ENCODE results near the gene ADAM11.

ADAM11 gene

DNA sequence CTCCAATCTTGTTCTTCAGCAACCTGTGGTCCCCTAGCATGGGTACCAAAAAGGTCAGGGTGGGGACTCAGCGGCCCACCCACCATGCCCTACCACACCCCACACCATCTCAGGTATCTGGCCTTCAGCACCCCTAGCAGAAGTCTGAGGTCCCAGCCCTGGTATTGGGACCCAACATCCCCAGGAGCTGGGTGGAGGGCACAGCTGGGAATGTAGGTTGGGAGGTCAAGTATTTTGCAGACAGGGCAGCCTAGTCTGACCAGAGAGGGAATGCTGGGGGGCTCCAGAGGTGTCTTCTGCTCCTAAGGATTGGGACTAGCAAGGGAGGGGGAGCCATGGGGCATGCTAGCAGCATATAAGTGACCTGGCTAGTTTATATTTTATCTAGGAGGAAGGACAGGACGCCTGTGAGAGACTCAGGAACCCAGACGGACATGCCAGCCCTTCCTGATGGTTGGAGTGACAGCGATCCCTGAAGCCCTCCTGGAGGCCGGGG is 822 bp upstream of the ADAM11 start:
- DNase-seq, result no peak

DNA sequence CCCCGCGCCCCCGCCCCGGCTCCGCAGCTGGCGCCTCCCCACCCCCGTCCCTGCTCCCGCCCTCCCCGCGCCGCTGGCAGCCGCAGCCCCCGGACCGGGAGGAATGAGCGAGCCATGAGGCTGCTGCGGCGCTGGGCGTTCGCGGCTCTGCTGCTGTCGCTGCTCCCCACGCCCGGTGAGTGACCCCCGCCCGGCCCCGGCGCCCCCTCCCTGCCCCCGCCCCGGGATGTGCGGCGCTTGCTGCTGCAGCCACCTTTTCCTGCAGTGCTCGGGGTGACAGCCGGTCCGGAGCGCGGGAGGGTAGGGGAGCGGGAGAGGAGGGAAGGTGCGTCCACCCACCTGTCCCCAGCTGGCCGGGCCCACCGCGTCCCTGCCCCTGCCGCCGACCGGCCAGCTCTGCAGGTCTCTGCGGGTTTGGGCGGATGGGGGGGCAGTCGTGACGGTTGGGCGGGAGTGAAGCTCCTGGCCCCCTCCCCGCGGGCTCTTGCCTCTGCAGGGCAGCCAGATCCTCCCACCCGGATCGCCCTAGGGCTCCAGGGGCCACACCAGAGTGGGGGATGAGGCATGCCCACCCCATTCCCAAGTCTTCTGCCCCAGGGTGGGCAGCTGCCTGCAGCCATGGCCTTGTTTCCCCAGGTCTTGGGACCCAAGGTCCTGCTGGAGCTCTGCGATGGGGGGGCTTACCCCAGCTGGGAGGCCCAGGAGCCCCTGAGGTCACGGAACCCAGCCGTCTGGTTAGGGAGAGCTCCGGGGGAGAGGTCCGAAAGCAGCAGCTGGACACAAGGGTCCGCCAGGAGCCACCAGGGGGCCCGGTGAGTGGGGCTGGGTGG is 513 bp downstream of the ADAM11 start:
- DNase-seq, result no peak

GRCh38 chr17:44759916-44760243 is 1.1 kb downstream of the ADAM11 start:
- no peak for DNase-seq

DNA sequence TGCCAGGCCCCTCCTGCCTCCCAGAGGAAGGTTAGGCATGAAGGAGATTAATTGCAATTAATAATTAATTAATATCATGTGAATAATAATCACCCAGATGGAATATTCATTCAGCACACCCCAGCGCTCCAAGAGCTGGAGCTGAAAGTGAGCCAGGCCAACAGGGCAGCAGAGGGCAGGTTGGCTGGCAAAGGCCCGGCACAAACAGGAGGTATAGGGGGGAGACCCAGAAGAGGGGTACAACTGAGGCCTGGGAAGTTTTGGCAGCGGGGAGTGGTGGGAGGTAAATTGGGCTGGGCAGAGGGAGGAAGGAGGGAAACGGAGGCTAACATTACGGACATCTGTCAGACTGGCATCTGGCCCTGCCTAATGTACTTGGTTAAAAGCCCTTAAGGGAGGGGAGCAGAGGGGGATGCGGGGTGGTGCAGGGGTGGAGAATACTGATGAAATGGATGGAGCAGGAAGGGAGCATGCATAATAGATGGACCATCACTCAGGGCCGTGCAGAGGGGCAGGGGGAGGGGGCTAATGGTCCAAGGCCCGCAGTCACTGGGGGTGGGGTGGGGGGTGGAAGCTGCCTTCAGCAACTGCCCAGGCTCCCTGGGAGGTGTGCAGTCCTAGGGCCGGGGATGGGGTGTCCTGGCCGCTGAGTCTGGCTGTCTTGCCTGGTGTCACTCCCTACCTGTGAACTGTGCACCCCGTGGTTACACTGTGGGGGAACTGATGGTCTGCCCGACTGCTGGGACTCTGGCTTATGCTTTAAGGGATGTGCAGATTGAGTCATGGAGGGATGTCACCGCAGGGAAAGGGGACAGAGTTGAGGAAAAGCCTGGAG is 1.9 kb downstream of the ADAM11 start:
- DNase-seq, result no peak

DNA sequence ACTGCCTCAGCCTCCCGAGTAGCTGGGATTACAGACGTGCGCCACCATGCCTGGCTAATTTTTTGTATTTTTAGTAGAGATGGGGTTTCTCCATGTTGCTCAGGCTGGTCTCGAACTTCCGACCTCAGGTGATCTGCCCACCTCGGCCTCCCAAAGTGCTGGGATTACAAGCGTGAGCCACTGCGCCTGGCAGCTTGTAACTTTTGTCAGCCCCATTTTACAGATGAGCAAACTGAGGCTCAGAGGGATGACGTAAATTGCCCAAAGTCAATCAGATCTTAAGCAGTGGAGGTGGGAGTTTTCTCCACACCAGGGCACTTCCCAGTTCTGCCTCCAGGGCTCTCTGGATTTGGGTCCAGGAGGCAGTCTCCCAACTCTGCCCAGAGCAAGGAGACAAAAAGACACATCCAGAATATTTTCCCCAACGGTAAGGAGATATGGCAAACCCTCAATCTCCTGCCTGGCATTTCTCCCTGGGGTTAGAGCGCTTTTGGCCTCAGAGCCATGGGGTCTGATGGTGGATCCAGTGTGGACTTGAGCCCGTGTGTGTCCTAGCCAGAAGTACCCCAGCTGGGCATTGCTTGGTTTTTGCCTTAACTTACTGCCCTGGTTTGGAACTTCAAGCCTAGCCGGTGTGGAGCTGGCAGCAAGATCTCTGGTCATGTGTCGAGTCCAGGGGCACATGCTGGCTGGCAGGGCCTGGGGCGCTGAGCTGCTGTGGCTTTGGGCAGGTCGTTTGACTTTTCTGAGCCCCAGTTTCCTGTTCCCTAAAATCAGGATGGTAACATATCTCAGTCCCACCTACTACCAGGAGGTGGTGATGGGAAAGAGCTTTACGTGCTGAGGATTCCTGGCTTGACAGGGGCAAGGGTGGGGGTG is 3.4 kb downstream of the ADAM11 start:
- no peak for DNase-seq

DNA sequence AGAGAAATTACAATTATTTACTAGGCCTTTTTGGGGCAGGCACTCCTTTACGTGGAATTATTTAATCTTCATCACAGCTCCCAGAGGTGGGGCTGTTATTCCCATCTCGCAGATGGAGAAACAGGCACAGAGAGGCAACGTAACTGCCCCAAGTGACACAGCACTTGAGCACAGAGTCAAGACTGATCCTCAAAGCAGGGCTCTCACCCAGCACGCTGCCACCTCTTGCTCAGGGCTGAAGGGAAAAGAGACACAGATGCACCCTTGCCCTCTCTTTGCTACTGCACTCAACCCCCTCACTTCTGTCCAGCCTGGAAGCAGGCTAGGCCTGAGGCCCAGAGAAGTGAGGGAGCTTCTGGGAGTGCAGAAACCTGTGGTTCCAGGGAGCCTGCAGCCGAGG is 4.4 kb downstream of the ADAM11 start:
- no peak for DNase-seq

DNA sequence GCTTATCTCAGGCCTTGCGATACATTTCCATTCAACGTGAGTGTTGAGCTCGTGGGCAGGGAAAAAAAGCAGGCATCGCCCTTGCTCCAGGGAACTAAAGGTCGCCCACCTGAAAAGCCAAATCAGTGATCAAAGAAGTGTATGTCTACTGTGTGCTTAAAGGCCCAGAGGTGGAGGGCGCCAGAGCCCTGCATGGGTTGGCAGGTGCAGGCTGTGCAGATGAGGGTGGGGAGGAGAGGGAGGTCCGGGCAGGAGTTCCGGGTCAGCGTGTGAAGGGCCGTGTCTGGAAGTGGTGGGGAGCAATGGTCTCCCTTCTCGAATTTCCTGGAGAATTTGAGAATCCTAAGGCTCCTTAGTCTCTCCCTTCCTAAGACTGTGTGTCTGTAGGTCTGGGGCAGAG is 7.2 kb downstream of the ADAM11 start:
- DNase-seq, result no peak

GRCh38 chr17:44766409-44767038 is 7.7 kb downstream of the ADAM11 start:
- no peak for DNase-seq

- DNase-seq, result no peak
Observed at GRCh38 chr17:44767493-44767892, 8.7 kb downstream of the ADAM11 start.

GRCh38 chr17:44768505-44769142 is 9.8 kb downstream of the ADAM11 start:
- no peak for DNase-seq

DNA sequence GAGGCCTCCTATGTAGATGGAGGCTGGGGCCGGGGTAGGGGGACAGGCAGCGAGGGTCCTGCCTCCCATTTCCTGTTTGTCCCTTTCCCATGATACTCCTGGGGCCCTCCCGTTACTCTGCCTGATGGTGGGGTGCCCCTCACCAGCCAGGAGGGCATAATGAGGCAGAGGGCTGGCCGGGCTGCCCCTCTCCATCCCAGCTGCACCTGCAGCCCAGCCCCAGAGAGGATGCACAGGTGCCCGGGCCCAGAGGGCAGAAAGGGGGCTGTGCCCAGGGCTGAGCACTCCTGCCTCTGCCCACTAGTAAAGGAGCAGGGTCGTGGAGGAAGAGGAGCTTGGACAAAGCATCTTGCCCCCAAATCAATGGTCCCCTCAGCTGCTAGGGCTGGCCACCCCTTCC is 10.4 kb downstream of the ADAM11 start:
- DNase-seq, result no peak

DNA sequence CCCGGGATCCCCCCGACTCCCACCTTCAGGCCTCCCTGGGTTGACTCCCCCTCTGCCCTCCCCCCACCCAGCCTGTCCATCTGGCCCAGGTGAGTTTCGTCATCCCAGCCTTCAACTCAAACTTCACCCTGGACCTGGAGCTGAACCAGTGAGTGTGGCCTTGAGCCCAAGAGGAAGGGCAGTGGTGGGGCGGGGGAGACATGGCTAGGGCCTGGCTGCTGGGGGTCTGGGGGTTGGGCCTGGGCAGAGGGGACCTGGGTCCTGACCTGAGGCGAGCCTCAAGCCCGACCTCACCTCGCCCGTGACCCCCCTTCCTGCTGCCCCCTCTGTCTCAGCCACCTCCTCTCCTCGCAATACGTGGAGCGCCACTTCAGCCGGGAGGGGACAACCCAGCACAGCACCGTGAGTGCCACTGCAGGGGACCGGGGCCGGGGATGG is 10.9 kb downstream of the ADAM11 start:
- no peak for DNase-seq

- no peak for DNase-seq
Observed at GRCh38 chr17:44770166-44770925, 11.6 kb downstream of the ADAM11 start.

GRCh38 chr17:44772308-44773045 is 13.7 kb downstream of the ADAM11 start:
- DNase-seq, result no peak

DNA sequence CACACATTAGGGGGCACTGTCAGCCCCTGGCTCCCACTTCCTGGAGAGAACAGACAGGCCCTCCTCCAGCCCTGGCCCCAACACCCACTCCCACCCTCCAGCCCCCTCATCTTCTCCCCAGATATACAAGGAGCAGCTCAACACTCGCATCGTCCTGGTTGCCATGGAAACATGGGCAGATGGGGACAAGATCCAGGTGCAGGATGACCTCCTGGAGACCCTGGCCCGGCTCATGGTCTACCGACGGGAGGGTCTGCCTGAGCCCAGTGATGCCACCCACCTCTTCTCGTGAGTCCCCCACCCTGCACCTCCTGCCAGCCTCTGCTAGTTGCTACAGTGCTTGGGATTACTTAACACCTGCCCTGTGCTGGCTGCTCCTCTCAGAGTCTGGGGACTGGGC is 14.4 kb downstream of the ADAM11 start:
- DNase-seq, result no peak

- DNase-seq, result peak; percentile 75
Observed at GRCh38 chr17:44774271-44775135, 15.7 kb downstream of the ADAM11 start.

DNA sequence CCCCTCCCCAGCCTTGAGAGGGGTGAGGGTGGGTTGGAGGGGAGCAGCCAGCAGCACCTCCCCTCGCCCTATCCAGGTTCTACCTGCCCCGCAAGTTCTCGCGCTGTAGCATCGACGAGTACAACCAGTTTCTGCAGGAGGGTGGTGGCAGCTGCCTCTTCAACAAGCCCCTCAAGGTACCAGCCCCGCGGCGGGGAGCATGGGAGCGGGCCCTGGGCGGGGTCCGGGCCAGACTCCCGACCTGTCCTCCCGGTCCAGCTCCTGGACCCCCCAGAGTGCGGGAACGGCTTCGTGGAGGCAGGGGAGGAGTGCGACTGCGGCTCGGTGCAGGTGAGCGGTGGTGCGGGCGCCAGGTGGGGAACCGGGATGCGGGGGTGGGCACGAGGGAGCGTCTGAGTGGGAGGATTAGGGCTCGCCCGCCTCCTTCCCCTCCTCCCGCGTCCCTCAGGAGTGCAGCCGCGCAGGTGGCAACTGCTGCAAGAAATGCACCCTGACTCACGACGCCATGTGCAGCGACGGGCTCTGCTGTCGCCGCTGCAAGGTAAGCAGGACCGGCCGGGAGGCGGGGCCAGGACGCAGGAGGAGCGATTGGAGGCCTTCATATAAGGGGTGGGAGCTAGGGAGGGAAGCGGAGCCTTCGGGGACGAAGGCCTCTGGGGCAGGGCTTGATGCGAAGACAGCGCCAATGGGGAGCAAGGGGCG is 16.5 kb downstream of the ADAM11 start:
- peak; percentile 95 for DNase-seq

- no peak for DNase-seq
Observed at GRCh38 chr17:44775838-44776621, 17.2 kb downstream of the ADAM11 start.

All from central memory CD4-positive, alpha-beta T cell (primary cell).